ENCODE results near the gene DCDC2C. TPM values are rescaled to one million over a fixed set of nuclear protein-coding genes. Genes with fewer than 3 reads are reported as not detected.

The DCDC2C gene
- total RNA-seq, 6 experiments from 2014 or later, result not detected

- Mint-ChIP-seq H3K4me3 (no peak overlapping the region), H3K27me3 (ENCODE audit: insufficient read depth) (peaks cover 3% of the 10 kb centered on the region; the same call in 1 of the 2 replicates), H3K27ac (no peak overlapping the region), H3K36me3 (ENCODE audit: low read depth) (0 out of 2 replicates have a peak, but pooled peaks cover 4% of the 10 kb centered on the region), H3K4me1 (ENCODE audit: low read depth) (no peaks in the 10 kb centered on the region), H3K9me3 (peaks cover 41% of the 10 kb centered on the region)
- no peak for DNase-seq
- TF ChIP-seq CTCF (IDR thresholded peaks at IDR 0.05), result no peak
These were observed 48.4 kb downstream of the DCDC2C start for GRCh38 chr2:3751806-3752205.

GRCh38 chr2:3752376-3752775, 49.0 kb downstream of the DCDC2C start:
- Mint-ChIP-seq H3K27ac (no peak overlapping the region), H3K36me3 (ENCODE audit: low read depth) (0 out of 2 replicates have a peak, but pooled peaks cover 4% of the 10 kb centered on the region), H3K9me3 (peaks cover 46% of the 10 kb centered on the region), H3K4me1 (ENCODE audit: low read depth) (no peaks in the 10 kb centered on the region), H3K27me3 (ENCODE audit: insufficient read depth) (peaks cover 3% of the 10 kb centered on the region; the same call in 1 of the 2 replicates), H3K4me3 (no peak overlapping the region)
- no peak for DNase-seq
- no peak for TF ChIP-seq CTCF (IDR thresholded peaks at IDR 0.05)

GRCh38 chr2:3753561-3753960, 50.2 kb downstream of the DCDC2C start:
- Mint-ChIP-seq H3K36me3 (ENCODE audit: low read depth) (0 out of 2 replicates have a peak, but pooled peaks cover 4% of the 10 kb centered on the region), H3K4me3 (no peak overlapping the region), H3K4me1 (ENCODE audit: low read depth) (no peaks in the 10 kb centered on the region), H3K9me3 (peaks cover 47% of the 10 kb centered on the region), H3K27me3 (ENCODE audit: insufficient read depth) (no peaks in the 10 kb centered on the region; the same call in 1 of the 2 replicates), H3K27ac (no peak overlapping the region)
- no peak for DNase-seq
- TF ChIP-seq CTCF (IDR thresholded peaks at IDR 0.05), result no peak

GRCh38 chr2:3754280-3754679, 50.9 kb downstream of the DCDC2C start:
- Mint-ChIP-seq H3K9me3 (peaks cover 51% of the 10 kb centered on the region), H3K27me3 (ENCODE audit: insufficient read depth) (no peaks in the 10 kb centered on the region; the same call in 1 of the 2 replicates), H3K36me3 (ENCODE audit: low read depth) (0 out of 2 replicates have a peak, but pooled peaks cover 4% of the 10 kb centered on the region), H3K4me1 (ENCODE audit: low read depth) (no peaks in the 10 kb centered on the region), H3K27ac (no peak overlapping the region), H3K4me3 (no peak overlapping the region)
- no peak for TF ChIP-seq CTCF (IDR thresholded peaks at IDR 0.05)
- no peak for DNase-seq

- Mint-ChIP-seq H3K9me3 (peaks cover 53% of the 10 kb centered on the region), H3K27ac (no peak overlapping the region), H3K36me3 (ENCODE audit: low read depth) (0 out of 2 replicates have a peak, but pooled peaks cover 4% of the 10 kb centered on the region), H3K4me3 (no peak overlapping the region), H3K4me1 (ENCODE audit: low read depth) (no peaks in the 10 kb centered on the region), H3K27me3 (ENCODE audit: insufficient read depth) (no peaks in the 10 kb centered on the region; the same call in 1 of the 2 replicates)
- TF ChIP-seq CTCF (IDR thresholded peaks at IDR 0.05), result no peak
- DNase-seq, result no peak
These were observed 51.4 kb downstream of the DCDC2C start for GRCh38 chr2:3754795-3755194.

All from HFFc6 (cell line).